HG03103 (cell line): ENCODE data around the gene TOB1.

Experiments used
- ATAC-seq: cut with Tn5 transposase; IDR thresholded peaks from one replicate; pipeline ENCODE4 v1.9.1; 2021; ENCODE audit warnings: low read depth; ENCODE audit not compliant: unreplicated experiment

Gene TOB1, protein sequence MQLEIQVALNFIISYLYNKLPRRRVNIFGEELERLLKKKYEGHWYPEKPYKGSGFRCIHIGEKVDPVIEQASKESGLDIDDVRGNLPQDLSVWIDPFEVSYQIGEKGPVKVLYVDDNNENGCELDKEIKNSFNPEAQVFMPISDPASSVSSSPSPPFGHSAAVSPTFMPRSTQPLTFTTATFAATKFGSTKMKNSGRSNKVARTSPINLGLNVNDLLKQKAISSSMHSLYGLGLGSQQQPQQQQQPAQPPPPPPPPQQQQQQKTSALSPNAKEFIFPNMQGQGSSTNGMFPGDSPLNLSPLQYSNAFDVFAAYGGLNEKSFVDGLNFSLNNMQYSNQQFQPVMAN

DNA sequence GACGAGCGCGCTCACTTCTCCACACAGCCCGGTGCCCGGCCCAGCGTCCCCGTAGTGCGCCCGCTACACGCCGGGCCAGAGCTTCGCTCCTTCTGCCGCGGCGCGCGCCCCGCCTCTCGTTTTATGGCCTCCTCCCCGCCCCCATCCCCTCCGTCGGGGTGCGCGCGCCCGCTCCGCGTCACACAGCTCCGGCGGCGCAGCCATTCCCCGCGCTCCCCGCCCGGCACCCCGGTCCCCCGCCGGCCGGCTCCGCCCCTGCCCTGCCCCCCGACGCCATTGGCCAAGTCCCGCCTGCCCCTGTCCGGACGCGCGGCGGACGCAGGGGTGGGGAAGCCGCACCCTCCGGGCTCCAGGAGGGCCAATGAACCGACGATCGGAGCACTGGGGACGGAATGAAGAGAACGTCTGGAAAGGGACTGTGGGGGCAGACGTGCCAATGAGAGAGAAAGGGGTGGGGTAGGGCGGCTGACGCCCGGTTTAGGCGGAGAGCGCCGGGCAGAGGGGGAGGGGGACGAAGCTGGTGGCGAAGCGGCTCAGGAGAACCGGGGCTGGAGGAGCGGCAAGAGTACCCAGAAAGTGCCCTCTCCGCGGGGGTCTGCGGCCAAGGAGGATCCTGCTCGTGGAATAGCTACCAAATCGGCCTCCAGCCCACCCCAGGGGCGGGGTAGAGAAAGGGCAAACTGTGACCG is at the start of gene TOB1:
TOB1 (minus strand) TSS at position 94 of the 689 bp plus-strand sequence. CDS start 2,337 bp downstream, outside the sequence.
- ATAC-seq = peak; percentile 54

DNA sequence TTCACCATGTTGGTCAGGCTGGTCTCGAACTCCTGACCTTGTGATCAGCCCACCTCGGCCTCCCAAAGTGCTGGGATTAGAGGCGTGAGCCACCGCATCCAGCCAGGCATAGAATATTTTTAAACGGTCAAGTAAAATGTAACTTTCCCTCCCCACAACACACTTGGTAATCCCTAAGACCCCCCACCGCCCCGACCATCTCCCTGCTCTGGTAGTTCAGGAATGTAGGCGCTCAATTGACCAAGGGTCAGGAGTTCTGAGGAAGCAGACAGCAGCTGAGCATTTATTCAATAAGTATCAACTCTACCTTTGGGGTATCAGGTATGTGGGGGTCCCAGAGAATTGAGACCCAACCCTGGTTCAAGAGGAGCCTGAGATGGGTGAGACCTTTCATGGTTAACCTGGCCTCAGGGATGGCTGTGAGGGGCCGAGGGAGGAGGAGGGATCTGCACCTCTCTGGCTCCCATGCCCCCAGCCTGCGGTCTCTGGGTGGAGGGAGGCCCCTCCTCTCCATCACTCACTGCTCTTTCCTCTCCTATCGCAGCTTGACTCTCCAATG is 48.4 kb upstream of the TOB1 start:
- no peak for ATAC-seq

DNA sequence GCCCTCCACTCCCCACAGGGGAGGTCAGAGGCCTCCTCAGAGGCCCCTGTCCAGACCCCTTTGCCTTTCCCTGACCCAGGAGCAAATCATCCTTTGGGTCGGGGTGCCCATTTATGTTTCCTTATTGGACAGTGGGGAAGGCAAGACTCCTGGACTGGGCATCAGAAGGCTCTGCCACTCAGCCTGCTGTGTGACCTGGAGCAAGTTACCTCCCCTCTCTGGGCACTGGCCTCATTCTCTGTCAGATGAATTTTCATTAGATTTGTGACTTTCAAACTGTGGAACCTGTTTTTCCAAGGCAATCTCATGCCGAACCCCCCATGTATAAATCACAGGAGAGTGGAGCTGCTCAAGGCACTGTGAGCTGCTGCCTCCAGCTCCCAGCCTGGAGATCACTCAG is 47.0 kb upstream of the TOB1 start:
- no peak for ATAC-seq

DNA sequence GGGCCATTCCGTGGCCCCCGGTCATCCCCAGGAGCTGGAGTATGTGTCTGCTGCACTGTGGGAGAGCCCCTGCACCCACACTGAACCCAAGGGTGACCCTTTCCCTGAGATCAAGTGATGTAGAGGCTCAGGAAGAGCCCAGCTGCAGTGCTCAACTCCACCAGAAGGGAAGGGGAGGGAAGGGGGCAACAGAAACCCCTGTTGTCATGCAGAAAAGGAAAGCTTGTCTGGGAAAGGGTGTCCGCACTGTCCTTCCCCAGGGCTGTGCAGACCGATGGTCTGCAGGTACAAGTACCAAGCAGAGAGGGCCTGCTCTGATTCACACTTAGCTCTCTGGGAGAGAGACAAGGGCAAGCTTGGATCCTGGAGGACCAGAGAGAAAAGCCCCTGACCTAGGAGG is 45.7 kb upstream of the TOB1 start:
- no peak for ATAC-seq

DNA sequence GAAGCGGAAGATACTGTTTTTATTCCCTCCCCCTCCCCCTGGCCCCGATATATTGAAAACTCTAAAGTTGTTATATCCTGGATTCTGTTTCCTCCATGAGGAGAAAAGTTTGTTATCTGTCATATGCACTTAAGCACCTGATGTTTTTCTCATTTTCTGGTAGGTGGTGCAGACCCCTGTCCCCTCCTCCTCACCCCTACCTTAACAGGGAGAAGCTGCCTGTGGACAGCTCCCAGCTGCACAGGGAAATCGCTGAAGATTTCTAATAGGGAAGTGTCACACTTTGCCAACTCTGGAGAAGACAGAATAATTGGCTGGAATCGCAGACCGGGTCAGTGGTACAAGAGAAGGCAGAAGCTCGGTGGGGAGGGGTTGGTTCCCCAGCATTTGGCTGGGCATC is 45.3 kb upstream of the TOB1 start:
- ATAC-seq = no peak

DNA sequence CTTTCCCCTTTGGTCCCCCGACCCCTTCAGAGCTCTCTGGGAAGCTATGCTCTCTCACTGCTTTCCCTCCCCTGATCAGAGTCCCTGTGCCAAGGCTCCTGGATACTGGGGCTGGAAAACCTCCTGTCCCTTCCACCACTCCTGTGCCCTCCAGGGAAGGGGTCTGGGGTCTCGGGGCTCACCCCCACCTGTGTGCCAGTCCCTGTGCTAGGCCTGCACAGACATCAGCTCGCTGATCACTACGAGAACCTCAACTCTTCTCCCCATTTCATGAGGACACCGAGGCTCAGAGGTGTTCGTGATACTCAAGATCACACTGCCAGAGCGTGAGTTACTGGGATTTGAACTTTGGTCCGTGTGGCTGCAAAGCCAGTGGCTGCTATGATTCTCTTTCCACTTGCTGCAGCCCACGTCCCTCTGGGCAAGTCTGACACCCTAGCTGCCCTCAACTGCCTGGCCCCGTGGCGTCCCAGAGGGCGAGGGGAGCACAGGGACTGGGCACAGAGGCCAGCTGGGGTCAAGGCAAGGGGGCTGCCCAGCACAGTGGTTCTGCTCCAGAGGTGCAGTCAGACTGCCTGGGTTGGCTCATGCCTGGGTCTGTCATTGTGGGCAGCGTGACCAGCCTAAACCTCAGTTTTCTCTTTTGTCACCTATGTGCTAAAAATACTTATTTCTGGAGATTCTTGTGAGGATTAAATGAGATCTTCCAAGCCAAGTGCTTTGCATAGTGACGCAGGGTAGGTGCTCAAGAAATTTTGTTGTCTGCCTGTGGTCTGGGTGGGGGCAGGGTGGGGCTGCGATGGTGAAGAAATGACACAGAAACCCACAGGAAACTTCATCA is 43.8 kb upstream of the TOB1 start:
- no peak for ATAC-seq

DNA sequence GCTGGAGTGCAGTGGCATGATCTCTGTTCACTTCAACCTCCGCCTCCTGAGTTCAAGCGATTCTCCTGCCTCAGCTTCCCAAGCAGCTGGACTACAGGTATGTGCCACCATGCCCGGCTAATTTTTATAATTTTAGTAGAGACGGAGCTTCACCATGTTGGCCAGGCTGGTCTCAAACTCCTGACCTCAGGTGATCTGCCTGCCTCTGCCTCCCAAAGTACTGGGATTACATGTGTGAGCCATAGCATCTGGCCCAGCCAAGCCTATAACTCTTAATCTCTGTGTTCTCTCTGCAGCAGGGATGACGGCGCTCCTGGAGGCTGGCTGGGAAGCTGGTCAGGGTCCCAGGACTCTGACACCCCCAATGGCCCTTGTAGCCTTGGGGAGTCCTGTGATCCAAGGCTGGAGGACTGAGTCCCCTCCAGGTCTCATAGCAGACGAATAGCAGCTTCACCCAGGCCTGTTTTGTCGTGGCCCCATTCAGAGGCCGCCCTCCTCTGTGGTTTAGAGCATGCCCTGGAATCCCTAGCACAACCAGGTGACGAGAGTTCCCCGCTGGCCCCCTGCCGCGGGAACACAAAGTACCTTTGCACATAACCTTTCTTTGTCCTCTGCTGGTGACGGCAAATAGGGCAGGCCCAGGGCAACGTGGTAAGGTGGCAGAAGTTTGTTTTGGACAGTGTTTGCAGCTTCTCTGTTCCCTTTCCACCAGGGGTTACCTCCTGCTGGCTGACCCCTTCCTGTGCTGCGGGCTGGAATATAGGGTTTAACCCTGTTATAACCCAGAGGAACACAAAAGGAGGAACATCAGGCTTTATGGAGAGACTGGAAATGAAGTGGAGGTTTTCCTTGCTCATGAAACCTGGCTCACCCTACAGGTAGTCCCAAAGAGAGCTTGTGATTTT is 43.0 kb upstream of the TOB1 start:
- no peak for ATAC-seq

DNA sequence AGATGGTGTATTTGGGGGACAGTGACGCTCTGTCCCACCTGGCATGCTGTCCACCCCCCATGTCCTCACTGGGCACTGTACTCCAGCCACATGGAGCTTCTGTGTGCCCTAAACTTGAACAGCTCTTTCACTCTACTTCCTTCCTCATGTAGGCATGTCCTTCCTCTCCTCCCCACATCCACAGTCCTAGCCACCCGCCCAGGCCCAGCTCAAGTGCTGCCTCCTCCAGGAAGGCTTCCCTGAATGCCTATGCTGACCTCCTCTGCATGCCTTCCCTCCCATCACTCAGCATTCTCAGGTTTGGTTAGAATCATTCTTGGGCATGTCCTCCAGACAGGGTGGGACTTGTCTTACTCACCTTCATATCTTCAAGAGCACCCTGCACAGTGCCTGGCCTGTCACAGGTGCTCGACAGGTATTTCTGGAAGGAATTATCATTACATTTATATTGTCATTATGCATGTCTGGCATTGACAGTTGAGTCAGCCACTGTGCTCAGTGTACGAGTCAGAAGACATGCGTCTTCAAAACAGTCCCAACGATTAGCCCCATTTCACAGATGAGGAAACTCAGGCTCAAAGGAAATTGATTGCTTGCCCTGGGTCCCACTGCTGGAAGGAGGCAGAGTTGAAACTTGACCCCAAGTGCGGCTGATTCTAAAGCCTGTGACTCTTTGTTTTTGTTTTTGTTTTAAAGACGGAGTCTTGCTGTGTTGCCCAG is 42.1 kb upstream of the TOB1 start:
- ATAC-seq = no peak

DNA sequence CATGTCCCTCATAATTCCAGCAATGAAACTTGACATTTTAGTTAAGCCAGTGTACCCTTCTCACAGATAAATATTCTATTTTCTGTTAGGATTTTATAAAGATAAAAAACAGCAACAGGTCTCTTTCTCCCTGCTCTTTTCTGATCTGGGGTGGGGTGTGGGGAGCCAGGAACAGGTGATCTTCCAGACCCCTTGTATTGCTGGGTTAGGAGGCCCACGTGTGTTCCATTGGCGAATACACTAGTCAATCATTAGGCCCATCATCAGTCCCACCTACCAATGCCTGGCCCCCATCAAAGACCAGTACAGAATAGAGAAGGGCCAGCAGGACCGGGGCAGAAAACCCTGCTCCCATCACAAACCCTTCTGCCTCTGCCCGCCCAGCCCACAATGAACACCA is 40.3 kb upstream of the TOB1 start:
- no peak for ATAC-seq

DNA sequence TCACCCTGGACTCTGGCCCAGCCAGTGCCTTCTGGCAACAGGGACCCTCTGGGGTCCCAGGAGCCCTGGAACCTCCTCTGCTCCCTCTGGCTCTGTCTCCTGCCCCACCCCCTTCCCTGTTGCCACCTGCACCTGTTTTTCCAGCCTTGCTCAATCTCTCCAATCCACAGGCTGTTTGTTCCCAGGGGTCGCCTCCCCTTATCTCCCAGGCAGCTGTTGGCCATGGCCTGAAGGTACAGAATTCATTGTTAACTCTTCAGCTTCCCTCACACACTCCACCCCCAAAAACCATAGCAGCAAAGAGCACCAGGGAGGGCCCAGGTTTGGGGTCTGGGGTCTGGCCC is 39.3 kb upstream of the TOB1 start:
- no peak for ATAC-seq

DNA sequence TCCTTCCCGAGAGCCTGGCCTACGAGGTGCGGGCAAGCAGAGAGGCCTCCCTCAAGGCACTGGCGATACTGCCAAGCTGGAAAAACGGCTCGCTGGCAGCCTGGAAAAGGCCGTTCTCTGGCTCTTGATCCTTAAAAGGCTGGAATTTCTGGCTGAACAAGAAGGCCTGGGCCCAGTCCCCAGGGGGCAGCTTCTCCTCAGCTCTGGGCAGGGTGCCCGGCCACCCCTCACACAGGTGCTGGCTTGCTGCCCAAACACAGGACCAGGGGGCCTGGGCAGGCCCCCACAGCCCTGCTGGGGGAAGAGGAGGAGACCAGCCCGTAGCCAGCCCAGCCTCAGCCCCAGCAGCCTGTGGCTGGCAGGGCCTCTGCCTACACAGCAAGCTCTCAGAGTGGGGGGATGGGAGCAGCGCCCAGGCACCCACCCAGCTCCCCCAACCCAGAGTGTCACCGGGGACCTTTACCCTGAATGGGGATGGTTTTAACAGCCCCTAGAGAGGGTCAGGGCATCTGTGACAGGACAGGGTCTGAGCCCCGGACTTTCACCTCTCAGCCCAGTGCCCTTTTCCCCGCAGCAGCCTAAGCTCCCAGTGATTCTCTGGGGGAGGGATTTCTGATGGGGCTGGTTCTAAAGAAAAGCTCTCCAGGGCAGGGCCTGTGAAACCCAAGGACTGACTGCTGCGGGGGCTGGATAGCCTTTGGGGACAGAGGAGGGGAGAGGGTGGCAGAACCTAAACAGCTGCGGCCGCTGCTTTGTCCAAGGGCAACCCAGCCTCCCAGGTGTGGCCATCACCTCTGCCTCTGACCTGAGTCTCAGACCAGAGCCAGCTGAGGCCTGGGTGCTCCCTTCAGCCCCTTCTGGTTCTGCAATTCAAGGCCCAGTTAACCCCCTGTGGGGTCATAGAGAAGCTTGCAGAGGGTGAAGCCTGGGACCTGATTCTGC is 38.6 kb upstream of the TOB1 start:
- ATAC-seq = no peak

DNA sequence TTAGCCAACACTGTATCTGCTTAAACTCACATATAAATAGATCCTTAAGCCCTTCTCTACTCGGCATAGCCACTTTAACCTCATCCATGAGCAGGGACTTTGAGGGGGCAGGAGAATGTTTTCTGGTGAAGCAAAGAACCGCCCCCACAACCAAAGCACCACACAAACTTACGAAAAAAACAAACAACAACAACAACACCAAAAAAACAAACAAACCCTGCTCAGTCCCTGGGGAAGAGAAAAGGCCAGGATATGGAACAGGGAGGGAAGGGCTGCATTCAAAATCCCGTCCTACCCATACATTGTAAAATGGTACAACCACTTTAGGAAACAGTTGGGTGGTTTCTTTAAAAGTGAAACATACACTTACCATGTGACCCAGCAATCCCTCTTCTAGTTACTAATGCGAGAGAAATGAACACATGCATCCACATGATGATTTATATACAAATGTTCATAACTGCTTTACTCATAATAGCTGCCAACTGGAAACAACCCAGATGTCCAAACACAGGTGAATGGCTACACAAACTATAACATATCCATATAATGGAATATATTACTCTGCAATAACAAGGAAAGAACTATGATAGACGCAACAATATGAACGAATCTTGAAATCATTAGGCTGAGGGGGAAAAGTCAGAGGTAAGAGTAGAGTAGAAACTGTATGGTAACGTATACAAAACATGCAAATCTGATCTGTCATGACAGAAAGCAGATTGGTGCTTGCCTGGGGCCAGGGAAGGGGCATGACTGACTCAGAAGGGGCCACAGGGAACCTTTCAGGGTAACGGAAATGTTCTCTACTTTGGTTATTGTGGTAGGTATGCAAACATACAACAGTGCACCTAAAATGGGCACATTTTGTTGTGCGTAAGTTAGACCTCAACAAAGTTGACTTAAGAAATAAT is 37.7 kb upstream of the TOB1 start:
- ATAC-seq = no peak

DNA sequence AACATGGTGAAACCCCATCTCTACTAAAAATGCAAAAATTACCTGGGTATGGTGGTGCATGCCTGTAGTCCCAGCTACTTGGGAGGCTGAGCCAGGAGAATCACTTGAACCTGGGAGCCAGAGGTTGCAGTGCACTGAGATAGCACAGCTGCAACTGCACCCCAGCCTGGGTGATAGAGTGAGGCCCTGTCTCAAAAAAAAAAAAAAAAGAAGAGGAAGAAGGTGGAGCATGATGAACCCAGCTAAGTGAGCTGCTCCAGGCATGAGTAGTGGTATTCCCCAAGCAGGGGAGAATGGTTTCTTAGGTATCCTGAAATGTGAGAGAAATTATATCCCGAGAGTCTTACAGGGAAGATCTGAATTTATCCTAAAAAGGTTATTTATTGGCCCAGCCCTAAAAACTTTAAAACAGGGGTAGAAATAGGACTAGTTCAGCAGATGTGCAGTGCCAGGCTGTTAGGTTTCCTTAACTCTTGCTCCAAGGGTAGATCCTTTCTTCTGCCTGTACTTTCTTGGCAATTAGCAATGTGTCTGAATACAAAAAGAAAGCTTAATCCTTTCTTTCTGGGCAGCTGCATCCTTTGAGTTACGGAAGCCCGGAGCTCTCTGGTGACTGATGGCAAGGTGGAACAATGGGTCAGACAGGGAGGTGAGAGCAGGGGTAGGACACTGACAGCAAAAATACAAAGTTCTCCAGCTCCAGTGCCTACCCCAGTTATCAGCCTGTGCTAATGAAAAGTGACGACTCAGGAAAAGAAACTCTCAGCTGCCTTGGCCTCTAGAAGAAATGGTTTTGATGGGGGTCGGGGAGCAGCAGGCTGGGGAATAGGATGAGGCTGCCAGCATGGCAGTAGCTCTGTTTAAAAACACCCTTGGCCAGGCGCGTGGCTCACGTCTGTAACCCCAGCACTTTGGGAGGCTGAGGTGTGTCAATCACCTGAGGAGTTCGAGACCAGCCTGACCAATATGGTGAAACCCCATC is 36.5 kb upstream of the TOB1 start:
- no peak for ATAC-seq

DNA sequence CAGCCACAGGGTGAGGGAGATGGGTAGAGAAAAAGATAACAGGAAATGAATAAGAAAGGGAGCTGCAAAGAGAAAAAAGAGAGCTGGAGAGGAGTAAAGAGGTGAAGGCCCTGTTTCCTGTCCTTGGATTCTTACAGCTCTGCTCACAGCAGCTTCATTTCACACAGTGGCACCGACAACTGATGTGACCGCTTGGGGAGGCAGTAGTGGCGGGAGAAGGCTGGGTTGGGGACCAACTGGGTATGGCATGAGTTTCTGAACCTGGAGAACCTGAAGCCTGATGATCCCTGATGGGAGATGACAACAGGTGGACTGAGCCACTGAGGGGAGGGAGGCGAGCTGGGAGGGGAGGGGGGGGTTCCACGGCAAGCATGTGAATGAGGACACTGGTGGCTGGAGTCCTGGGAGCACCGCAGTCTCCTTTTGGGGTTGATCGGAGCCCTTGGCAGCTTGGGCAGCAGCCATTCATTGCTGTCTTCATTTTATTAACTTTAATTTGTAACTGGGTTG is 34.3 kb upstream of the TOB1 start:
- no peak for ATAC-seq

DNA sequence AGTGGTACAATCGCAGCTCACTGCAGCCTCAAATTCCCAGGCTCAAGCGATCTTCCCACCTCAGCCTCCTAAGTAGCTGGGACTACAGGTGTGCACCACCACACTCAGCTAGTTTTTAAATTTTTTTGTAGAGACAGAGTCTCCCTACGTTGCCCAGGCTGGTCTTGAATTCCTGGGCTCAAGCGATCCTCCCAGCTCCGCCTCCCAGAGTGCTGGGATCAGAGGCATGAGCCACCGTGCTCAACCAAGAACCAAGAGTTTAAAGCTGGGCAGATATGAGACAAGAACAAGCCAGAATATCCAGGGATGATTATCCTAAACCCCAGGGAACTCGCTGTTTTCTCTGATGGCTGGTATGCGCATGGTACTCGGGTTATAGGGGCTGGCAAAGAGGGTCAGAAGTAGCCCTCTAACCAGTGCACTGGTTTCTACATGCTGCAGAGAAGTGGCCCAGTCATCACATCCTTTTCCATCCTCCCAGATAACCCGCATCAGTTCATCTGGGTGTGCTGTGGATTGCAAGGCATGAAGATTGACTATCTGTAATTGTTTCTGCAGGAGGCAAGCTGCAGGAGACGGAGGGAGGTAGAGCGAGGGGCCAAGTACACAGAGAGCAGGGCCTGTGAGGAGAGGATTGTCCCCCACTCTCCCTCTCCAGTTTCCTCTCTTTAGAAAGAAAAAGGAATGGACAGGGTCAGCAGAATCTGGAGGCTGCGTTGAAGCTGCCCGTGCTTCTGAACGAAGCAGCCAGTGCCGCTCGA is 33.6 kb upstream of the TOB1 start:
- no peak for ATAC-seq
